Measurements from ENCODE around the gene AHNAK.

AHNAK gene

DNA sequence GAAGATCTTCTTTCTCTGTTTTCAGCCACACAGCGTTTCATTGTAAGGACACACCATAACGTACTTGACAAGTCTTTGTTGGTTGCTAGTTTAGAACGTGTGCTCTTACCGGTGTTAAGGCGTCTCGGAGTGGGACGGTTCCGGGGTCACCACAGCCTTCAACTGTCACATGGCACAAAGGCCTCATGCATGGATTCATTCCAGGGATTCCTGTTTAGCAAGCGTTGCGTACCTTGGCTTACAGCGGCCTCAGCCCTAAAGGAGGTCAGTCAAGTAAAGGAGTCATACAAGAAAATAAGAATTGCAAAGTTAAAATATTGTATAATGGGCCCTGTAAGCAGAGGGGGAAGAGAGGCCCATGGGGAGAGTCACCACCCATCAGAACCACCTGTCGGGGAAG lies 130.0 kb downstream of the AHNAK start:
- Histone ChIP-seq H3K4me3 (replicated peaks; ENCODE audit: insufficient read depth, low read length) (no peak overlapping the region), H3K27ac (replicated peaks) (no peak overlapping the region)
- DNase-seq (ENCODE audit: low read depth in 1 of 2, low spot score in 1 of 2) = no peak

DNA sequence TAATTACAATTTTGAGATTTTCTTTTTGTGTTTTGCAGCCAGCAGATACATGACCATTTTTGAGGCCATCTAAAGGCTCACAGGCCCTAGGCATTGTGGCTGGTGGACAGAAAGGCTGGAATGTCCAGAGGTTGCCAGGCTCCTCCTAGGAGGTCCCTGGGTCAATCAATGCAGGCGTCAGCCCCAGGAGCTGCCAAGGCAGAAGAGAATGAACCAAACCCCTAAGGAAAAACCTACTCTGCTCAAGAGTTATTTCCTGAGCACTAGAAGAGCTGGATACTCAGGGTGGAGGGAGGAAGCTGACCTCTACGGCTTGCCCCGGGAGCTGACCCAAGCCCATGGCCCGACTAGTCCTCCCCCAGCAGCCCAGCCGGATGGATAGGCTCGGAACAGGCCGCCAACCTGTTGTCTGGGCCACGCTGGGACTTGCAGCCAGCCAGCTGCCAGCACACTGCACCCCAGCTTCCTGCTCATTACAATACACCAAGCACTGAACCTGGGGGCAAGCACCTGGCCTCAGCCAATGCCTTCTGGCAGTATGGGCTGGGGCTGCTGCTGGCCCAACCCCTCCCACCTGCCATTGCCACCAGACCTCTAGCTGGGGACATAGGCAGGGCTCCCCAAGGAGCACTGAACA lies 133.4 kb downstream of the AHNAK start:
- Histone ChIP-seq H3K27me3 (ENCODE audit: insufficient read depth, poor library complexity, severe bottlenecking) (no peaks in the 10 kb centered on the region), H3K27ac (replicated peaks) (no peak overlapping the region), H3K4me3 (replicated peaks; ENCODE audit: insufficient read depth, low read length) (no peak overlapping the region)
- TF ChIP-seq, protein P1, sequence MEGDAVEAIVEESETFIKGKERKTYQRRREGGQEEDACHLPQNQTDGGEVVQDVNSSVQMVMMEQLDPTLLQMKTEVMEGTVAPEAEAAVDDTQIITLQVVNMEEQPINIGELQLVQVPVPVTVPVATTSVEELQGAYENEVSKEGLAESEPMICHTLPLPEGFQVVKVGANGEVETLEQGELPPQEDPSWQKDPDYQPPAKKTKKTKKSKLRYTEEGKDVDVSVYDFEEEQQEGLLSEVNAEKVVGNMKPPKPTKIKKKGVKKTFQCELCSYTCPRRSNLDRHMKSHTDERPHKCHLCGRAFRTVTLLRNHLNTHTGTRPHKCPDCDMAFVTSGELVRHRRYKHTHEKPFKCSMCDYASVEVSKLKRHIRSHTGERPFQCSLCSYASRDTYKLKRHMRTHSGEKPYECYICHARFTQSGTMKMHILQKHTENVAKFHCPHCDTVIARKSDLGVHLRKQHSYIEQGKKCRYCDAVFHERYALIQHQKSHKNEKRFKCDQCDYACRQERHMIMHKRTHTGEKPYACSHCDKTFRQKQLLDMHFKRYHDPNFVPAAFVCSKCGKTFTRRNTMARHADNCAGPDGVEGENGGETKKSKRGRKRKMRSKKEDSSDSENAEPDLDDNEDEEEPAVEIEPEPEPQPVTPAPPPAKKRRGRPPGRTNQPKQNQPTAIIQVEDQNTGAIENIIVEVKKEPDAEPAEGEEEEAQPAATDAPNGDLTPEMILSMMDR (IDR thresholded peaks at IDR 0.05; ENCODE audit: insufficient read depth, low read length) = no peak
- TF ChIP-seq SPI1 (IDR thresholded peaks at IDR 0.05; ENCODE audit: borderline replicate concordance, low read depth) (no peak), GABPA (IDR thresholded peaks at IDR 0.05; ENCODE audit: low read depth) (no peak), POLR2AphosphoS5 (IDR thresholded peaks at IDR 0.05; ENCODE audit: low read depth) (no peak)
- TF ChIP-seq, protein P2, sequence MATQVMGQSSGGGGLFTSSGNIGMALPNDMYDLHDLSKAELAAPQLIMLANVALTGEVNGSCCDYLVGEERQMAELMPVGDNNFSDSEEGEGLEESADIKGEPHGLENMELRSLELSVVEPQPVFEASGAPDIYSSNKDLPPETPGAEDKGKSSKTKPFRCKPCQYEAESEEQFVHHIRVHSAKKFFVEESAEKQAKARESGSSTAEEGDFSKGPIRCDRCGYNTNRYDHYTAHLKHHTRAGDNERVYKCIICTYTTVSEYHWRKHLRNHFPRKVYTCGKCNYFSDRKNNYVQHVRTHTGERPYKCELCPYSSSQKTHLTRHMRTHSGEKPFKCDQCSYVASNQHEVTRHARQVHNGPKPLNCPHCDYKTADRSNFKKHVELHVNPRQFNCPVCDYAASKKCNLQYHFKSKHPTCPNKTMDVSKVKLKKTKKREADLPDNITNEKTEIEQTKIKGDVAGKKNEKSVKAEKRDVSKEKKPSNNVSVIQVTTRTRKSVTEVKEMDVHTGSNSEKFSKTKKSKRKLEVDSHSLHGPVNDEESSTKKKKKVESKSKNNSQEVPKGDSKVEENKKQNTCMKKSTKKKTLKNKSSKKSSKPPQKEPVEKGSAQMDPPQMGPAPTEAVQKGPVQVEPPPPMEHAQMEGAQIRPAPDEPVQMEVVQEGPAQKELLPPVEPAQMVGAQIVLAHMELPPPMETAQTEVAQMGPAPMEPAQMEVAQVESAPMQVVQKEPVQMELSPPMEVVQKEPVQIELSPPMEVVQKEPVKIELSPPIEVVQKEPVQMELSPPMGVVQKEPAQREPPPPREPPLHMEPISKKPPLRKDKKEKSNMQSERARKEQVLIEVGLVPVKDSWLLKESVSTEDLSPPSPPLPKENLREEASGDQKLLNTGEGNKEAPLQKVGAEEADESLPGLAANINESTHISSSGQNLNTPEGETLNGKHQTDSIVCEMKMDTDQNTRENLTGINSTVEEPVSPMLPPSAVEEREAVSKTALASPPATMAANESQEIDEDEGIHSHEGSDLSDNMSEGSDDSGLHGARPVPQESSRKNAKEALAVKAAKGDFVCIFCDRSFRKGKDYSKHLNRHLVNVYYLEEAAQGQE (IDR thresholded peaks at IDR 0.05; ENCODE audit: insufficient replicate concordance, low read depth) = no peak
- DNase-seq (ENCODE audit: low read depth in 1 of 2, low spot score in 1 of 2) = no peak

More for the DNA sequence above, 130.0 kb downstream of the AHNAK start:
- H3K27me3 ChIP-seq (ENCODE audit: insufficient read depth, poor library complexity, severe bottlenecking) = no peaks in the 10 kb centered on the region
- TF ChIP-seq, protein P1 (IDR thresholded peaks at IDR 0.05; ENCODE audit: insufficient read depth, low read length) = no peak
- no peak for TF ChIP-seq SPI1 (IDR thresholded peaks at IDR 0.05; ENCODE audit: borderline replicate concordance, low read depth)
- TF ChIP-seq GABPA (IDR thresholded peaks at IDR 0.05; ENCODE audit: low read depth) = no peak
- TF ChIP-seq, protein P2 (IDR thresholded peaks at IDR 0.05; ENCODE audit: insufficient replicate concordance, low read depth) = no peak
- TF ChIP-seq POLR2AphosphoS5 (IDR thresholded peaks at IDR 0.05; ENCODE audit: low read depth) = no peak

DNA sequence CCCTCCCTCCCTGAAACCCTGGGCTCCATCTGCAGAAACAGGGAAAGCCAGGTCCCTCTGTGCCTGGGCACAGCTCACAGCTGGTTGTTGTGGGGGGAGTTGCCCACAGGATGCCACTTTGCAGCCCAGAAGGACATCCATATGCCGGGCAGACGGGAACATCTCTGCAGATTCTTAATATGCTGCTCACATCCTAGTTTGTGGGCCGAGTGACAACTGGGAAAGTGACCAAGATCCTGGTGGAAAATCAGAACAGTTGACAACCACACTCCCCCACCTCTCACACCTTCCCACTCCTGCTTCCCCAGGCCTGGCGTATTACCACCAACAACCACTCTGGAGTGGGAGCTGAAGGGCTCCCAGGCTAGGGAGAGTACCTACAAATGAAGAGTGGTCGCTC lies 135.1 kb downstream of the AHNAK start:
- DNase-seq (ENCODE audit: low read depth in 1 of 2, low spot score in 1 of 2) = no peak
- no peak overlapping the region for H3K27ac ChIP-seq (replicated peaks)
- H3K4me3 ChIP-seq (replicated peaks; ENCODE audit: insufficient read depth, low read length) = no peak overlapping the region
- H3K27me3 ChIP-seq (ENCODE audit: insufficient read depth, poor library complexity, severe bottlenecking) = no peaks in the 10 kb centered on the region
- TF ChIP-seq, protein P1 (IDR thresholded peaks at IDR 0.05; ENCODE audit: insufficient read depth, low read length) = no peak
- TF ChIP-seq POLR2AphosphoS5 (IDR thresholded peaks at IDR 0.05; ENCODE audit: low read depth) (no peak), GABPA (IDR thresholded peaks at IDR 0.05; ENCODE audit: low read depth) (no peak), SPI1 (IDR thresholded peaks at IDR 0.05; ENCODE audit: borderline replicate concordance, low read depth) (no peak)
- TF ChIP-seq, protein P2 (IDR thresholded peaks at IDR 0.05; ENCODE audit: insufficient replicate concordance, low read depth) = no peak
